ENCODE data around the gene VLDLR.

- TF ChIP-seq, protein P1, sequence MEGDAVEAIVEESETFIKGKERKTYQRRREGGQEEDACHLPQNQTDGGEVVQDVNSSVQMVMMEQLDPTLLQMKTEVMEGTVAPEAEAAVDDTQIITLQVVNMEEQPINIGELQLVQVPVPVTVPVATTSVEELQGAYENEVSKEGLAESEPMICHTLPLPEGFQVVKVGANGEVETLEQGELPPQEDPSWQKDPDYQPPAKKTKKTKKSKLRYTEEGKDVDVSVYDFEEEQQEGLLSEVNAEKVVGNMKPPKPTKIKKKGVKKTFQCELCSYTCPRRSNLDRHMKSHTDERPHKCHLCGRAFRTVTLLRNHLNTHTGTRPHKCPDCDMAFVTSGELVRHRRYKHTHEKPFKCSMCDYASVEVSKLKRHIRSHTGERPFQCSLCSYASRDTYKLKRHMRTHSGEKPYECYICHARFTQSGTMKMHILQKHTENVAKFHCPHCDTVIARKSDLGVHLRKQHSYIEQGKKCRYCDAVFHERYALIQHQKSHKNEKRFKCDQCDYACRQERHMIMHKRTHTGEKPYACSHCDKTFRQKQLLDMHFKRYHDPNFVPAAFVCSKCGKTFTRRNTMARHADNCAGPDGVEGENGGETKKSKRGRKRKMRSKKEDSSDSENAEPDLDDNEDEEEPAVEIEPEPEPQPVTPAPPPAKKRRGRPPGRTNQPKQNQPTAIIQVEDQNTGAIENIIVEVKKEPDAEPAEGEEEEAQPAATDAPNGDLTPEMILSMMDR (conservative IDR thresholded peaks at IDR 0.05; ENCODE audit: low read depth, low read length): peak; percentile 46; the same call in 1 of the 2 replicates
- no peak for TF ChIP-seq EZH2phosphoT487 (IDR thresholded peaks at IDR 0.05; ENCODE audit: borderline replicate concordance, low read length)
- TF ChIP-seq EZH2 (IDR thresholded peaks at IDR 0.05; ENCODE audit: low read length, unreplicated experiment): no peak
Observed at GRCh38 chr9:2600307-2600706, 21.3 kb upstream of the VLDLR start.

All from PC-3 (cell line).